ENCODE data around the gene WBP1. TPM values are rescaled to one million over a fixed set of nuclear protein-coding genes. Genes with fewer than 3 reads are reported as not detected.

WBP1 gene
- total and polyA plus RNA-seq, 10 of the 15 experiments (the other 5 are each of a cell fraction or from before 2014, with no cell fraction given), result 4.2 to 76.8 (median 43.8) TPM

DNA sequence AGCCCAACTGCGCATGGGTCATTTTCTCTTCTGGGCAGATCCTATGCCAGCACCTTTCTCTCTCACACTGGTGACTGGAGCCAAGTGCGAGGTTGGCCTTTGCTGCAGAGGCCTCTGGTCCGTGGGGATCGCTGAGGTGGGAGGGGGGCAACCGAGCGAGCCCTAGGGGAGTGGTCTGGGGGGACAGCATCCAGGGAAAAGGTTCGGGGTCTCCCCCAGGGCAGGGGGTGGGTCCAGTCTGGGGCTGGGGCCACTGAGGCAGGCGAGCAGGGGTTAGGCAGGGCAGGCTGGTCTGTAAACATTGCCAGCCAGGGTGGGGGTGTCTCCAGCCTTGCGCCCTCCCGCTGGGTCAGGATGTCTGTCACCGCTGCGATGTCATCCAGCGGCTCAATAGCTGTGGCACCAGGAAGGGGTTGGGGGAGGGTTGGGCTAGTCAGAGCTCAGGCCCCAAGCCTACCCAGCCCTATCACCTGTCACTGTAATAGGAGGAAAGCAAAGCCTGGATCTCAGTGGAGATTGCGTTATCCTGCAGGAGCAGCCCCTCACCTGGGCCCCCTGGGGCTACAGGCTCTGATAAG is 32.0 kb upstream of the WBP1 start:
- SMC1A ChIA-PET (ENCODE audit: uncharacterized antibody, unreplicated experiment), result no interaction called here
- intact Hi-C loops (cut with micrococcal nuclease; ENCODE audit: unreplicated experiment), result no loop called here
- RAD21 ChIA-PET (ENCODE audit: unreplicated experiment), result interaction anchor here (0.6 kb wide), 1 partner anchor 40 kb away, joined by 3 read pairs; no protein-coding TSS in a partner anchor
- in situ Hi-C loops (cut with MboI), result no loop called here
- Histone ChIP-seq H3K9me3 (replicated peaks; ENCODE audit: control insufficient read depth, insufficient read depth, low read length) (no peaks in the 10 kb centered on the region), H3K4me1 (ENCODE audit: control insufficient read depth, insufficient read depth, low read length) (peaks cover 7% of the 10 kb centered on the region; the same call in 1 of the 2 replicates), H3K27ac (ENCODE audit: control insufficient read depth, insufficient read depth) (no peak overlapping the region), H3K27me3 (replicated peaks in 1 of 2; ENCODE audit: control insufficient read depth in 2 of 2, insufficient read depth in 2 of 2, low read length in 1 of 2) (no peaks in the 10 kb centered on the region), H3K79me2 (ENCODE audit: control insufficient read depth, insufficient read depth, low read length) (peaks cover 9% of the 10 kb centered on the region), H3K36me3 (ENCODE audit: control insufficient read depth in 2 of 2, insufficient read depth in 2 of 2, low read length in 1 of 2) (peaks cover 0 to 12% of the 10 kb centered on the region in 2 experiments; a peak in 1 of 4 replicates), H3K9ac (ENCODE audit: control insufficient read depth, insufficient read depth, low read length) (no peak overlapping the region), H2AFZ (ENCODE audit: control insufficient read depth, low read depth, low read length) (no peak overlapping the region), H3K4me3 (no peak overlapping the region), H3K4me2 (ENCODE audit: control insufficient read depth, insufficient read depth) (no peak overlapping the region), H4K20me1 (ENCODE audit: control insufficient read depth, insufficient read depth) (no peaks in the 10 kb centered on the region)
- BruUV-seq (replicated peaks), result no TSS peak
- ATAC-seq (no peak), FAIRE-seq (no peak), DNase-seq (ENCODE audit: low read depth, low spot score) (no peak)
- POLR2A ChIA-PET, result no interaction called here
- 84% methylated on average over 14 of the region's 14 CpGs for WGBS (ENCODE audit: insufficient coverage, insufficient replicate concordance, low lambda C conversion rate, missing lambda C conversion rate)
- CTCF ChIA-PET, result no interaction called here
- TF ChIP-seq, protein P1, sequence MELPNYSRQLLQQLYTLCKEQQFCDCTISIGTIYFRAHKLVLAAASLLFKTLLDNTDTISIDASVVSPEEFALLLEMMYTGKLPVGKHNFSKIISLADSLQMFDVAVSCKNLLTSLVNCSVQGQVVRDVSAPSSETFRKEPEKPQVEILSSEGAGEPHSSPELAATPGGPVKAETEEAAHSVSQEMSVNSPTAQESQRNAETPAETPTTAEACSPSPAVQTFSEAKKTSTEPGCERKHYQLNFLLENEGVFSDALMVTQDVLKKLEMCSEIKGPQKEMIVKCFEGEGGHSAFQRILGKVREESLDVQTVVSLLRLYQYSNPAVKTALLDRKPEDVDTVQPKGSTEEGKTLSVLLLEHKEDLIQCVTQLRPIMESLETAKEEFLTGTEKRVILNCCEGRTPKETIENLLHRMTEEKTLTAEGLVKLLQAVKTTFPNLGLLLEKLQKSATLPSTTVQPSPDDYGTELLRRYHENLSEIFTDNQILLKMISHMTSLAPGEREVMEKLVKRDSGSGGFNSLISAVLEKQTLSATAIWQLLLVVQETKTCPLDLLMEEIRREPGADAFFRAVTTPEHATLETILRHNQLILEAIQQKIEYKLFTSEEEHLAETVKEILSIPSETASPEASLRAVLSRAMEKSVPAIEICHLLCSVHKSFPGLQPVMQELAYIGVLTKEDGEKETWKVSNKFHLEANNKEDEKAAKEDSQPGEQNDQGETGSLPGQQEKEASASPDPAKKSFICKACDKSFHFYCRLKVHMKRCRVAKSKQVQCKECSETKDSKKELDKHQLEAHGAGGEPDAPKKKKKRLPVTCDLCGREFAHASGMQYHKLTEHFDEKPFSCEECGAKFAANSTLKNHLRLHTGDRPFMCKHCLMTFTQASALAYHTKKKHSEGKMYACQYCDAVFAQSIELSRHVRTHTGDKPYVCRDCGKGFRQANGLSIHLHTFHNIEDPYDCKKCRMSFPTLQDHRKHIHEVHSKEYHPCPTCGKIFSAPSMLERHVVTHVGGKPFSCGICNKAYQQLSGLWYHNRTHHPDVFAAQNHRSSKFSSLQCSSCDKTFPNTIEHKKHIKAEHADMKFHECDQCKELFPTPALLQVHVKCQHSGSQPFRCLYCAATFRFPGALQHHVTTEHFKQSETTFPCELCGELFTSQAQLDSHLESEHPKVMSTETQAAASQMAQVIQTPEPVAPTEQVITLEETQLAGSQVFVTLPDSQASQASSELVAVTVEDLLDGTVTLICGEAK (IDR thresholded peaks at IDR 0.05; ENCODE audit: borderline replicate concordance), result no peak
- TF ChIP-seq RAD21 (IDR thresholded peaks at IDR 0.05; ENCODE audit: insufficient read depth, low read depth, low read length) (no peak), MXI1 (IDR thresholded peaks at IDR 0.05; ENCODE audit: low read depth, low read length) (no peak), CBFB (IDR thresholded peaks at IDR 0.05; ENCODE audit: low read depth) (no peak), ASH2L (IDR thresholded peaks at IDR 0.05; ENCODE audit: borderline replicate concordance, low read depth) (no peak), TARDBP (IDR thresholded peaks at IDR 0.05; ENCODE audit: borderline replicate concordance) (no peak), HDAC2 (IDR thresholded peaks at IDR 0.05) (no peak), YBX1 (IDR thresholded peaks at IDR 0.05) (no peak)
- TF ChIP-seq, protein P2, sequence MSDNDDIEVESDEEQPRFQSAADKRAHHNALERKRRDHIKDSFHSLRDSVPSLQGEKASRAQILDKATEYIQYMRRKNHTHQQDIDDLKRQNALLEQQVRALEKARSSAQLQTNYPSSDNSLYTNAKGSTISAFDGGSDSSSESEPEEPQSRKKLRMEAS (IDR thresholded peaks at IDR 0.05; ENCODE audit: low read depth, low read length), result no peak
- TF ChIP-seq, protein P3, sequence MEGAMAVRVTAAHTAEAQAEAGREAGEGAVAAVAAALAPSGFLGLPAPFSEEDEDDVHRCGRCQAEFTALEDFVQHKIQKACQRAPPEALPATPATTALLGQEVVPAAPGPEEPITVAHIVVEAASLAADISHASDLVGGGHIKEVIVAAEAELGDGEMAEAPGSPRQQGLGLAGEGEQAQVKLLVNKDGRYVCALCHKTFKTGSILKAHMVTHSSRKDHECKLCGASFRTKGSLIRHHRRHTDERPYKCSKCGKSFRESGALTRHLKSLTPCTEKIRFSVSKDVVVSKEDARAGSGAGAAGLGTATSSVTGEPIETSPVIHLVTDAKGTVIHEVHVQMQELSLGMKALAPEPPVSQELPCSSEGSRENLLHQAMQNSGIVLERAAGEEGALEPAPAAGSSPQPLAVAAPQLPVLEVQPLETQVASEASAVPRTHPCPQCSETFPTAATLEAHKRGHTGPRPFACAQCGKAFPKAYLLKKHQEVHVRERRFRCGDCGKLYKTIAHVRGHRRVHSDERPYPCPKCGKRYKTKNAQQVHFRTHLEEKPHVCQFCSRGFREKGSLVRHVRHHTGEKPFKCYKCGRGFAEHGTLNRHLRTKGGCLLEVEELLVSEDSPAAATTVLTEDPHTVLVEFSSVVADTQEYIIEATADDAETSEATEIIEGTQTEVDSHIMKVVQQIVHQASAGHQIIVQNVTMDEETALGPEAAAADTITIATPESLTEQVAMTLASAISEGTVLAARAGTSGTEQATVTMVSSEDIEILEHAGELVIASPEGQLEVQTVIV (IDR thresholded peaks at IDR 0.05; ENCODE audit: borderline replicate concordance, partially characterized antibody), result no peak
- TF ChIP-seq, protein P4, sequence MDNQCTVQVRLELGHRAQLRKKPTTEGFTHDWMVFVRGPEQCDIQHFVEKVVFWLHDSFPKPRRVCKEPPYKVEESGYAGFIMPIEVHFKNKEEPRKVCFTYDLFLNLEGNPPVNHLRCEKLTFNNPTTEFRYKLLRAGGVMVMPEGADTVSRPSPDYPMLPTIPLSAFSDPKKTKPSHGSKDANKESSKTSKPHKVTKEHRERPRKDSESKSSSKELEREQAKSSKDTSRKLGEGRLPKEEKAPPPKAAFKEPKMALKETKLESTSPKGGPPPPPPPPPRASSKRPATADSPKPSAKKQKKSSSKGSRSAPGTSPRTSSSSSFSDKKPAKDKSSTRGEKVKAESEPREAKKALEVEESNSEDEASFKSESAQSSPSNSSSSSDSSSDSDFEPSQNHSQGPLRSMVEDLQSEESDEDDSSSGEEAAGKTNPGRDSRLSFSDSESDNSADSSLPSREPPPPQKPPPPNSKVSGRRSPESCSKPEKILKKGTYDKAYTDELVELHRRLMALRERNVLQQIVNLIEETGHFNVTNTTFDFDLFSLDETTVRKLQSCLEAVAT (IDR thresholded peaks at IDR 0.05), result no peak
